ENCODE data around the gene CCNG2. TPM values are rescaled to one million over a fixed set of nuclear protein-coding genes. Genes with fewer than 3 reads are reported as not detected.

The CCNG2 gene
- total and polyA plus RNA-seq, 10 of the 15 experiments (the other 5 are each of a cell fraction or from before 2014, with no cell fraction given), result 1.9 to 70.6 (median 5.9) TPM

- ChIA-PET SMC1A (ENCODE audit: uncharacterized antibody, unreplicated experiment) (interaction anchor here (1.0 to 4.0 kb wide), 10 partner anchors 10 to 80 kb away, joined by 3 to 72 read pairs (median 7); no protein-coding TSS in a partner anchor), POLR2A (no interaction called here)
- no peak for FAIRE-seq
- TF ChIP-seq EP300 (IDR thresholded peaks at IDR 0.05; ENCODE audit: borderline replicate concordance in 1 of 2, control insufficient read depth in 1 of 2, low read depth in 2 of 2, low read length in 2 of 2) (no peak), PAX5 (IDR thresholded peaks at IDR 0.05; ENCODE audit: borderline replicate concordance, low read depth, low read length) (no peak), FOXK2 (IDR thresholded peaks at IDR 0.05) (no peak), YY1 (IDR thresholded peaks at IDR 0.05; ENCODE audit: low read depth, low read length) (no peak), CTCF (IDR thresholded peaks at IDR 0.05 in 2 of 3, conservative IDR thresholded peaks at IDR 0.05 in 1 of 3; ENCODE audit: control insufficient read depth in 2 of 3, extremely low read depth in 1 of 3, insufficient read depth in 1 of 3, low read depth in 3 of 3, low read length in 3 of 3) (no peak), CEBPB (IDR thresholded peaks at IDR 0.05; ENCODE audit: borderline replicate concordance in 1 of 2, low read depth in 2 of 2, low read length in 2 of 2) (no peak), TBL1XR1 (IDR thresholded peaks at IDR 0.05; ENCODE audit: low read depth, low read length) (no peak), FOXM1 (IDR thresholded peaks at IDR 0.05; ENCODE audit: low read depth, low read length) (no peak), ZZZ3 (IDR thresholded peaks at IDR 0.05; ENCODE audit: control insufficient read depth, insufficient read length, low read depth) (no peak), RBBP5 (conservative IDR thresholded peaks at IDR 0.05) (no peak), NR2C2 (IDR thresholded peaks at IDR 0.05; ENCODE audit: borderline replicate concordance, control insufficient read depth, insufficient read length, low read depth) (no peak), SUPT20H (IDR thresholded peaks at IDR 0.05; ENCODE audit: borderline replicate concordance, control insufficient read depth, low read depth, low read length) (no peak), CHD2 (IDR thresholded peaks at IDR 0.05; ENCODE audit: borderline replicate concordance, low read depth, low read length) (no peak), PML (IDR thresholded peaks at IDR 0.05; ENCODE audit: low read length) (no peak), E2F4 (IDR thresholded peaks at IDR 0.05; ENCODE audit: low read depth, low read length) (no peak), LARP7 (IDR thresholded peaks at IDR 0.05) (no peak), MXI1 (IDR thresholded peaks at IDR 0.05; ENCODE audit: low read depth, low read length) (no peak), ESRRA (IDR thresholded peaks at IDR 0.05; ENCODE audit: low read length) (no peak), ZBTB4 (CRISPR knock-in tag; IDR thresholded peaks at IDR 0.05) (no peak)
Observed at GRCh38 chr4:77121736-77122240, 35.2 kb upstream of the CCNG2 start.

More at GRCh38 chr4:77121736-77122240, 35.2 kb upstream of the CCNG2 start:
- ChIA-PET CTCF (interaction anchor here (1.0 to 1.9 kb wide), 9 partner anchors 11 to 81 kb away, joined by 3 to 60 read pairs (median 5); no protein-coding TSS in a partner anchor), RAD21 (ENCODE audit: unreplicated experiment) (interaction anchor here (1.0 to 2.2 kb wide), 8 partner anchors 18 to 82 kb away, joined by 3 to 46 read pairs (median 8); no protein-coding TSS in a partner anchor)
- no peaks in the 10 kb centered on the region for H3K79me2 ChIP-seq (ENCODE audit: control insufficient read depth, insufficient read depth, low read length)
- no TSS peak for BruUV-seq (replicated peaks)
- no peak overlapping the region for H3K4me3 ChIP-seq
- in situ Hi-C loops (cut with MboI) (no loop called here), intact Hi-C loops (cut with micrococcal nuclease; ENCODE audit: unreplicated experiment) (no loop called here)
- no peak for ATAC-seq
- no peak overlapping the region for H3K4me2 ChIP-seq (ENCODE audit: control insufficient read depth, insufficient read depth)
- H3K27me3 ChIP-seq (replicated peaks in 1 of 2; ENCODE audit: control insufficient read depth in 2 of 2, insufficient read depth in 2 of 2, low read length in 1 of 2), result no peaks in the 10 kb centered on the region
- H3K4me1 ChIP-seq (ENCODE audit: control insufficient read depth, insufficient read depth, low read length), result no peaks in the 10 kb centered on the region
- H3K36me3 ChIP-seq (ENCODE audit: control insufficient read depth in 2 of 2, insufficient read depth in 2 of 2, low read length in 1 of 2), result no peaks in the 10 kb centered on the region
- H3K9ac ChIP-seq (ENCODE audit: control insufficient read depth, insufficient read depth, low read length), result no peak overlapping the region
- DNase-seq (ENCODE audit: low read depth, low spot score), result no peak
- 62% methylated on average over 5 of the region's 5 CpGs for WGBS (ENCODE audit: insufficient coverage, insufficient replicate concordance, low lambda C conversion rate, missing lambda C conversion rate)
- no peak overlapping the region for H2AFZ ChIP-seq (ENCODE audit: control insufficient read depth, low read depth, low read length)
- no peaks in the 10 kb centered on the region for H4K20me1 ChIP-seq (ENCODE audit: control insufficient read depth, insufficient read depth)
- no peaks in the 10 kb centered on the region for H3K9me3 ChIP-seq (replicated peaks; ENCODE audit: control insufficient read depth, insufficient read depth, low read length)
- H3K27ac ChIP-seq (ENCODE audit: control insufficient read depth, insufficient read depth), result no peak overlapping the region

Data from GM12878 (cell line).